WI38 (cell line): Measurements from ENCODE around the gene RFK.
"Not testable (repeated sequence)": the region's sequence is repeated elsewhere in the genome, so short reads cannot be mapped to it uniquely, and the experiment has no call there.

Experiments
- H3K4me3 ChIP-seq: 2 replicates; pipeline ENCODE4 v1.5.1; 2011; ENCODE audit warnings: low read depth, mild to moderate bottlenecking, control low read depth, low read length
- TF ChIP-seq, protein P1 (sequence below): IDR thresholded peaks from 2 replicates; pipeline ENCODE4 v1.5.1; 2012; ENCODE audit warnings: low read depth, mild to moderate bottlenecking, control low read depth, low read length

RFK gene

GRCh38 chr9:76394195-76394959 is at the start of gene RFK:
Gene RFK, minus strand, starts transcription at chr9:76394426. Its CDS starts 255 bp downstream, at chr9:76394171.
- H3K4me3 ChIP-seq = peak within 1 kb of the TSS; percentile 89
- TF ChIP-seq, protein P1, sequence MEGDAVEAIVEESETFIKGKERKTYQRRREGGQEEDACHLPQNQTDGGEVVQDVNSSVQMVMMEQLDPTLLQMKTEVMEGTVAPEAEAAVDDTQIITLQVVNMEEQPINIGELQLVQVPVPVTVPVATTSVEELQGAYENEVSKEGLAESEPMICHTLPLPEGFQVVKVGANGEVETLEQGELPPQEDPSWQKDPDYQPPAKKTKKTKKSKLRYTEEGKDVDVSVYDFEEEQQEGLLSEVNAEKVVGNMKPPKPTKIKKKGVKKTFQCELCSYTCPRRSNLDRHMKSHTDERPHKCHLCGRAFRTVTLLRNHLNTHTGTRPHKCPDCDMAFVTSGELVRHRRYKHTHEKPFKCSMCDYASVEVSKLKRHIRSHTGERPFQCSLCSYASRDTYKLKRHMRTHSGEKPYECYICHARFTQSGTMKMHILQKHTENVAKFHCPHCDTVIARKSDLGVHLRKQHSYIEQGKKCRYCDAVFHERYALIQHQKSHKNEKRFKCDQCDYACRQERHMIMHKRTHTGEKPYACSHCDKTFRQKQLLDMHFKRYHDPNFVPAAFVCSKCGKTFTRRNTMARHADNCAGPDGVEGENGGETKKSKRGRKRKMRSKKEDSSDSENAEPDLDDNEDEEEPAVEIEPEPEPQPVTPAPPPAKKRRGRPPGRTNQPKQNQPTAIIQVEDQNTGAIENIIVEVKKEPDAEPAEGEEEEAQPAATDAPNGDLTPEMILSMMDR = peak; percentile 22

- TF ChIP-seq, protein P1 = no peak
Measured at GRCh38 chr9:76443887-76444286, 49.7 kb upstream of the RFK start.

DNA sequence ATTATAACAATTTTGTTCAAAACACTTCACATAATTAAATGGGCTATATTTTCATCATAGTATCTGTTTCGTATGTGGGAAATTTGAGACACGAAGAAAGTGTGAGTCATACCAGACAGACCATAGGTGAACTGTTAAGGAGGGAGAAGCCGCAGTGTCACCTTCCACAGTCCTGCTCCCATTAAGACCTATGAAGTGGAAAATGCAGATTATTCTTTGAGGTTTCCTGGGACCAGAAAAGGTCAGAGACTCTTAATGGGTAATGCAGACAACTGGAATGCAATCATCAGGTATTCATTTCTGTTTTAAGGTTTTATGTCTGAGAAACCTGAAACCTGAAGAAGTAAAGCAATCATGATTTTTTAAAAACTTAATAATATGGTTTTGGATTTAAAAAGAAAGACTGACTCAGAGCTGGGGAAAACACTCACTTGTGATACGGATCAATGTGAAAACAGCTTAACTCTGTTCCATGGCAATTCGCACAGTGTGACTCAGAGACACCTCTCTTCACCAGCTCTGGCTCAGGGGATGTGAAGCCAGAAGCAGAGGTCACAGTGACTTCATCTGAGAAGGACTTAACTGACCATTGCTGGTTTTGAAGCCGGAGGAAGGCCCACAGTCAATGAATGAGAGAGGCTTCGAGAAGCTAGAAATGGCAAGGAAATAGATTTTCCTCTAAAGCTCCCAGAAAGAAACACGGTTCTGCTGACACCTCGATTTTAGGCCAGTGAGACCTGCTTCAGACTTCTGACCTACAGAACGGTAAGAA is 47.5 kb upstream of the RFK start:
- TF ChIP-seq, protein P1 = no peak
- H3K4me3 ChIP-seq = no peak overlapping the region

More at GRCh38 chr9:76443887-76444286, 49.7 kb upstream of the RFK start:
- H3K4me3 ChIP-seq = no peak overlapping the region

DNA sequence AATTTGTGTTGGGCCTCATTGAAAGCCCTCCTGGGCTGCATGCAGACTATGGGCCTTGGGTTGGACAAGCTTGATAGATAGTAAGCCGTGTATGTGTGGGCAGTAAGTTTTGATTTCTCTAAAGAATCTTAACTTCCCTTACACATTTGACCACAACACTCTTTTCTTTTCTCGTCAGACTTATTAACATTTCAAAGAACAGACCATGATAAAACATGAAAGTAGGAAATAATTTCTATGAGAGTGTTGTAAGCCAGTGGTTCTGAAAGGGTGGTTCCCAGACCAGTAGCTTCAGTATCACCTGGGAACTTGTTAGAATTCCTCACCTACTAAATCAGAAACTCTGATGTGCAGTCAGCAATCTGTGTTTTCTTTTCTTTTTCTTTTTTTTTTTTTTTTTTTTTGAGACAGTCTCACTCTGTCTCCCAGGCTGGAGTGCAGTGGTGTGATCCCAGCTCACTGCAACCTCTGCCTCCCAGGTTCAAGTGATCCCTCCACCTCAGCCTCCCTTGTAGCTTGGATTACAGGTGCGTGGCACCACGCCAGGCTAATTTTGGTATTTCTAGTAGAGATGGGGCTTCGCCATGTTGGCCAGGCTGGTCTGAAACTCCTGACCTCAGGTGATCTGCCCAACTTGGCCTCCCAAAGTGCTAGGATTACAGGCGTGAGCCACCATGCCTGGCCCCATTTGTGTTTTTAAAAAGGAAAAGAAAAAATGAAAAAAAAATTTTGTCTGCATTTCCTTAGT is 44.8 kb upstream of the RFK start:
- H3K4me3 ChIP-seq = no peak overlapping the region
- TF ChIP-seq, protein P1 = no peak

DNA sequence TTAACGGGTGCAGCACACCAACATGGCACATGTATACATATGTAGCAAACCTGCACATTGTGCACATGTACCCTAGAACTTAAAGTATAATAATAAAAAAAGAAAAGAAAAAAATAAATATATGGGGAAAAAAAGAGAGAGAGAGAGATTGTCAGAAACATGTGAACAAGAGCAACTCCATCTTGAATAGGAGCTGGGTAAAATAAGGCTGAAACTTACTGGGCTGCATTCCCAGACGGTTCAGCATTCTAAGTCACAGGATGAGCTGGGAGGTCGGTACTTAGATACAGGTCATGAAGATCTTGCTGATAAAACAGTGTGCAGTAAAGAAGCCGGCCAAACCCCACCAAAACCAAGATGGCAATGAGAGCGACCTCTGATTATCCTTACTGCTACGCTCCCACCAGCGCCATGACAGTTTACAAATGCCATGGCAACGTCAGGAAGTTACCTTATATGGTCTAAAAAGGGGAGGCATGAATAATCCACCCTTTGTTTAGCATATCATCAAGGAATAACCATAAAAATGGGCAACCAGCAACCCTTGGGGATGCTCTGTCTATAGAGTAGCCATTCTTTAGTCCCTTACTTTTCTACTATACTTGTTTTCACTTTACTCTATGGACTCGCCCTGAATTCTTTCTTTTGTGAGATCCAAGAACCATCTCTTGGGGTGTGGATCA is 42.9 kb upstream of the RFK start:
- not testable (repeated sequence) for H3K4me3 ChIP-seq

DNA sequence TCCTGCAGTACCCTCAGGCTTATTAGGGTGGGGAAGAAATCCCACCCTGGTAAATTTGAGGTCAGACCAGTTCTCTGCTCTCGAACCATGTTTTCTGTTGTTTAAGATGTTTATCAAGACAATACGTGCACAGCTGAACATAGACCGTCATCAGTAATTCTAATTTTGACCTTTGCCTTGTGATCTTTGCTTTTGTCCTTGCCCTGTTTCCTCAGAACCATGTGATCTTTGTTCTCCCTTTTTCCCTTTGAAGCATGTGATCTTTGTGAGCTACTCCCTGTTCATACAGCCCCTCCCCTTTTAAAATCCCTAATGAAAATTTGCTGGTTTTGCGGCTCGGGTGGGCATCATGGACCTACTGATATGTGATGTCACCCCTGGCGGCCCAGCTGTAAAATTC is 40.7 kb upstream of the RFK start:
- not testable (repeated sequence) for H3K4me3 ChIP-seq

DNA sequence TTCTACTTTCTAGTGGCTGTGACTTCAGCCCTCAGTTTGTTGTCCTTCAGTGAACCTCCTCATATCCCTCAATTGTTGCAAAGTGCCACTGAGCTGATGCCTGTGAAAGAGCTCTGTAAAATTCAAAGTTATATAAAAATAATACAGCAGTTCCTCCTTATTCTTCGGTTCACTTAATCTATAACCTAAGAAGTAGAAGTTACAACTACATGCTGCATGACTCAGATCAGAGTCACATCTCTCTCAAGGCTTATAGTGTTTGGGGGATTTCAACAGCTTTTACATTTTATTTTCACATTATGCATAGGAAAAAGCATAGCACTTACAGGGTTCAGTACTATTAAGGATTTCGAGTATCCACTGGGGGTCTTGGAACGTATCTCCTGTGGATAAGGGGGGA is 39.6 kb upstream of the RFK start:
- TF ChIP-seq, protein P1 = no peak
- H3K4me3 ChIP-seq = no peak overlapping the region
